HT-29 (cell line): ENCODE measurements around the gene ZNF519. TPM values are rescaled to one million over a fixed set of nuclear protein-coding genes. Genes with fewer than 3 reads are reported as not detected.
"Not testable (repeated sequence)": the region's sequence is repeated elsewhere in the genome, so short reads cannot be mapped to it uniquely, and the experiment has no call there.

Experiments used
- DNase-seq: peaks from one replicate; pipeline ENCODE4 v3.0.0-alpha.2; 2015; ENCODE audit warnings: low spot score
- total RNA-seq: library from RNA; depleted of rRNA; stranded (reverse); fragments of >200 nt; shearing (Covaris generic); gene quantifications from 2 replicates; pipeline ENCODE4 v1.2.3, GENCODE V29; 2014

ZNF519 gene
- total RNA-seq, 1 experiment from 2014 or later, result 15.6 TPM

DNA sequence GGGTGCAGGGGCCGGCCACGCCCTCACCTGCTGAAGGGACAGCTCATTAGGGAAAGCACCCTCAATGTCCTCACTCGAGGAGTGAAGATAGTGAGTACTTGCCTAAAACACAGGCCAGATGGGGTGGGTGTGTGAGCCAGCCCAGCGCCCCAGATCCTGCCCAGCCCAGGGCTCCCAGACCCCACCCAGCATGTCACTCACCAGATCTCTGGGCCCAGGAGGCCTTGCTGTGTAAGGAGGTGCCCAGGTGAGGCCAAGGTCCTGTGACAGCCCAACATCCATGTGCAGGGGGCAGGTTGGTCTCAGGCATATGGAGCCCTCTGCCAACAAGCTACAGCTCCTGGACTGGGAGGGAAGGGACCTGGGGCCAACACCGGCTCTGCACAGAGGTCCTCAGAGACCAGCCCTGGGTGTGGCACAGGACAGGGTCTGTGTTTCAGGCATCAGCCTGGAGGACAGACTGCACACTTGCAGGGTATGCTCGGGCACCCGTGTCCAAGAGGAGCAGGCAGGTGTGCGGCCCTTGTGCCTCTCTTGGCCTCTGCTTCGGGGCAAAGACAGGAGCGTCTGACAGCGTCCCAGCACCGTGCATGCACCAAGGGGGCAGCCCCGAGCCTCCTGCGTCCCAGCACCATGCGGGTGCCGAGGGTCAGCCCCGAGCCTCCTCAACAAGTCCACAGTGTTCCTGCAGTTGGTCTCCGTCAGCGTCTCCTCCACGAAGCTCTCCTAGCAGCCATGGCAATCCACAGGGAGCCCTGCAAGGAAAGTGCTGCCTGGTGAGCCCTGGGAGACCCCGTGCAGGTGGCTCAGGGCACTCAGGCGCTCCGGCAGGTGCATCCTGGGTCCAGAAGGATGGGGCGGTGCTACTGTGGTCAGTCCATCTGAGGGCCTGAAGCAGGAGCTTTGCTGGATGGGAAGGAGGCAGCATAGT lies 16.0 kb upstream of the ZNF519 start:
- not testable (repeated sequence) for DNase-seq

DNA sequence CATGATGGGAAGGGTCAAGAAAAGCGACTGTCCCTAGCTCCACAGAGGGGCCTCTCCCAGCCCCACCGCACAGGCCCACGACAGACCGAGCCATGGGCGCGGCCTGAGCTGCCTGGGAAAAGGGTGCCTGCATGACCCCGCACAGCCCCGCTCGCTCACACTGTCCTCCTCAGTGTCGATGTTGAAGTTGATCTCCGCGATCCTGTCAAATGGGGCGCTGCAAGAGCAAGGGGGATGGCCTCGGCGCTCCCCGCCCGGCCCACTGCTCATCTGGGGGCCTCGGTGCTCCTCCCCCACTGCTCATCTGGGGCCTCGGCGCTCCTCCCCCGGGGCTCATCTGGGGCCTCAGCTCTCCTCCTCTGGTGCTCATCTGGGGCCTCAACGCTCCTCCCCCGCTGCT lies 14.5 kb upstream of the ZNF519 start:
- not testable (repeated sequence) for DNase-seq

DNA sequence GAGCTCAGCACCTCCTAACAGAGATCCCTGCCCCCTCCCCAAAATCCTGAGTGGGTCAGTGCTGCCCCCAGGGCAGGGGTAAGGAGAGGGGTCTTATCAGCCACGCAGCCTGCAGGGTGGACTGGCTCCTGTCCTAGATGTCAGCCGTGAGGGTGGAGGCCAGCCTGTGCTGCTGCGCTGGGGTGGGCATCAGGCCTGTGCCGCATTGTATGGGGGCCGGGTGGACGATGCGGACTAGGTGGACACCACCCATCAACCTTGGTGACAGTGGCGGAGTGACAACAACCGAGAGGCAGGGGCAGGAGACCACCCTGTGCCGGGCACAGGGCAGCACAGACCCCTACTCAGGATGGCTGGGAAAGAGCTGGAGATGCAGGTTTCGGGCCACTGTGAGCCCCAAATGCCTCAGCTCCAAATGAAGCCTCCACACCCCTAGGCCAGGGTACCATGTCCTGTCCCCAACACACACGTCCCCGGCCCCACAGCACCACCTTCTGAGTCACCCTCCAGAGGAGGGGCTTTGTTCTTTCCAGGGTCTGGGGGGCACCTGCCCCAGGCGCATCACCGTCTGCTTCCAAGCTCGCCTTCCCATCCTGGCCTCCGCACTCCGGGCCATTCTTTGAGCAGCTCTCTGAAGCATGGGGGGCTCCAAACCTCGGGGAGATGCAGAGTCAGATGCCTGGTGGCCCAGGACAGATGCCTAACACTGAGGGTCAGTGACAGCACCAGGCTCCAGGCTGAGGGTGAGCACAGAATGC lies 13.5 kb upstream of the ZNF519 start:
- not testable (repeated sequence) for DNase-seq

DNA sequence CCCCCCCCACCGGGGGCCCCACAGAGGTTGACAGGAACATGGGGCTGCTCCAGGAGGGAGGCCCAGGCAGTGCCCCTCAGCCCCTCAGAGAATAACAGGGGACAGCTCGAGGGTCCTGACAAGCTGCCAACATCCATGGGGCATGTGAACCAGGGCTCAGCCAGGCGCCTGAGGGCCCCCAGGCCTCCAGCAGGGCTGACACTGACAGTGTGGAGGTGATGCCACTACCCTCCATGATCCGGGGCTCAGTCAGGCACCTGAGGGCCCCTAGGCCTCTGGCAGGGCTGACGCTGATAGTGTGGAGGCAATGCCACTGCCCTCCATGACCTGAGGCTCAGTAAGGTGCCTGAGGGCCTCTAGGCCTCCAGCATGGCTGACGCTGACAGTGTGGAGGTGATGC lies 12.8 kb upstream of the ZNF519 start:
- DNase-seq, result not testable (repeated sequence)

DNA sequence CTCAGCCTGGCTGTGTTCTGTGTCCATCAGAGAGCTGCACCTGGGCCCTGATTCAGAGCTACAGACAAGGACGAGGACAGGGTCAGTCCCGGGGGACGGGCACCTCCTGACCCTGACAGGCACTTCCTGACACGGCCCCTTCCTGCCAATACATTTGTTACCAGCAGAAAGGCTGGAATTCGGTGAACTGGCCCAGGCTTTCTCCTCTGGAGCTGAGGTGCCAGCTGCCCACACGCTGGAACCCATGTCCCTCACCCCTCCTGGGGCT lies 12.3 kb upstream of the ZNF519 start:
- no peak for DNase-seq

DNA sequence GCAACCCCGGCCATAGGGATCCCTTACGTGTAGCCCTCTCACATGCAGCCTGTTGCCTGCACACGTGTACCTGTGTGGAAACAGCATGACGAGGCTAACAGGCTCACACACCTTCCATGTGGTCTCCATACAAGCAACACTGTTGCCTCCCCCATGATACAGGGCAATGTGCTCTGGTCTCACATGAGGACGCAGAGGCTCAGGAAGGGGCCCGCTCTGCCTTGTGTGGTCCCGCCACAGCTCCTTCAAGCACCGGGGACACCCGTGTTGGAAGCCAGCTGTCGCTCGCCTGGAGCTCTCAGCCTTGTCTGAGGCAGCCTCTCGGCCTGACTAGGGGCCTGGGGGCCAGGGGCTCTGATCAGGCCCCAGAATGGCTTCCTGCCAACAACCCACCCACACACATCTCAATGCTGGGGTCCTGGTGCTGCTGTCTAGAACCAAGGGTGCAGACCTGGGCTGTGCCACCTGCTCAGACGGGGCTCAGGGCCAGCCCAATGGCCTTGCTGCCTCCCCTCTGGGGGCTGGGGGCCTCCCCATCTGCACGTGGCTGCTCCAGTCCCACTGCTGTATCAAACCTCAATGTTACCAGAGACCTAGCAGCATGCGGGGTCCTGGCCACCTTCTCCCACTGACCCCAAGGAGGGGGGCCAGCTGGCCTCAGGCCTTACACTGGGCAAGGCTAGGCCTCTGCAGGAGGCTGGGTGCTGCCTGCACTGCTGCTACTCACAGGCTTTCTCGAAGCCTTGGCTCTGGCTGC lies 11.8 kb upstream of the ZNF519 start:
- DNase-seq, result not testable (repeated sequence)

DNA sequence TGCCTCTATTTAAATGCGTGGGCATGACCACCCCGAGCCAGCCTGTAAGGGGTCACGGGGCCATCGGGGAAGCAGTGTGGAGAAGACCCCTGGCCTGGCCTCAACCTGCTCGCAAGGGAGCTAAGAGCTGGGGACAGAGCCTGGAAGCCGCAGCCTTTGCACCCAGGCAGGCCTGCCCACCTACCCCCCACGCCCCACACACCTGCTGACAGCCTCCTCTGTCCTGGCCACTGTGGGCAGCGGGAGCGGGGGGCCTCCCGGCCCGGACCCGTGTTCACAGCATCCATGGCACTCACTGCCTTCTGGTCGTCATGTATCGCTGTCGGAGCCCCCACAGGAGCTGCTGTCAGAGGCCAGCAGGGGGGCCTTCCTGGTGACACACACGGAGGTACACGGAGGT lies 11.2 kb upstream of the ZNF519 start:
- not testable (repeated sequence) for DNase-seq

DNA sequence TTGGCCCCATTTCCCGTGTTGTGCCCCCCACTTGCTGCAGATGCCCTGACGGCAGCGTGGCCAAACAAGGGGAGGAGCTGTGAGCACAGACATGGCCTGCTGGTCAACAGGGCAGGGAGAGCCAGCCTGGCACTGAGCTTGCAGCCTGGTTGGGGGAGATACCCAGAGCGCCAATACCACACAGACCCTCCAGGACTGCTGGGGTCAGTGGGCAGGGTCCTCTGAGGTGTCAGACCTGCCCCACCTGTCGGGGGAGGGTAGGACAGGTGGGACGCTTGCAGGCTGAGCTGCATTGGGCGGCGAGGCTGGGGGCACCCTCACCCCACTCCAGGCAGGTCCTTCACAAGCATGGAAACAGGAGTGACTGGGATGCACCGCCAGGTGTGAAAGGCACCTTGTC lies 9.9 kb upstream of the ZNF519 start:
- not testable (repeated sequence) for DNase-seq

DNA sequence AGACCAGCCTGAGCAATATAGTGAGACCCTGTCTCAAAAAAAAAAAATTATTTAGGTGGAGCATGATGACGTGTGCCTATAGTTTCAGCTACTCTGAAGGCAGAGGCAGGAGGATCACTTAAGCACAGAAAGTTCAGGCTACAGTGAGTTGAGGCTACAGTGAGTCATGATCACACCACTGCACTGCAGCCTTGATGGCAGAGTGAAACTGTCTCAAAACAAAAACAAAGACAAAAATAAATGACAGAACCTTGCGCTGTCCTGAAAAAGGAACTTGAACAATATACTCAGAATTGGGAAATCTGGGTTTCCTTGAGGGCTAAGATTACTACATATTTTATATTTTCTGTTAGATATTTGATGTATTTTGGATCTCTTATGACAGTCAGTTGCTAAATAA lies 7.3 kb upstream of the ZNF519 start:
- not testable (repeated sequence) for DNase-seq

DNA sequence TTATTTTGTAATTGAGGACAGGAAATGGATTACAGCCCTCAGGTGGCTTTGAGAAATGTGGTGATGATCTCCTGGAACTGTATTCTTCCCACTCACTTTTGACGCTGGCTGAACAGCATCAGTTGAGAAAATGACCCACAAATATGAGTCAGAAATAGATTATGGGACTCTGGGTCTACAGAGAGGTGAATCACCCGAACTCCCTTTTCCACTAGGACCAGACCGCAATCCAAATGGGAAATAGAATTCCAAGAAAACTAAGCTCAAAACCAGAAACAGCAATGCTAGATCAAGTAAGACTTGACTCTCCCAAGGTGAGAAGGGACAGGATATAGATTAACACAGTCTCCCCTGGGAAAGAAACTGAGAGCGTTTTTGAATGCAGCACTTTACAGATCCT lies 5.7 kb upstream of the ZNF519 start:
- DNase-seq, result not testable (repeated sequence)

DNA sequence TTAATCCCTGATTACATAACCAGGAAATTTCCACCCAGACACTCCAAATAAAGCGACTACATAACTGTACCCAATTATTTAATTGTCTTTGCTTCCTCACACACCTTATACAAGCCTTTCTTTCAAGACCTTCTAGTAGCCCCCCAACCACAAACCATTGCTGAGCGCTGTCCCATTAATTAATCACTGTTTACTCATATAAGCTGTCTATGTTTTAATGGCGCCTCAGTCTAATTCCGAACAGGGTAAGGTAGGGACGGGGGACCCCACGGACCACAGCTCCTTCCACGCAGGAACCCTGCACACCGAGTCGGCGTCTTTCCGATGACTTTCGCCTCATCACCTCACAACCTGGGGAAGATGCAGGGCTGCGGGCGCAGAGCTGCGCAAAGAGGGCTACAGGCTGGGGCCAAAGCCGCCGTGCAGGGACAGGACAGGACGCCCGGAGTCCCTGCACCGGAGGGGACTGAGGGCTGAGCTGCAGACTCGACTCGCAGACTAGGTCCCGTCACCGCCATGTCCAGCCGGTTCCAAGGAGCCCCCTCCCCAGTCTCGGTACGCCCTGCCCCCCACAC lies 452 bp downstream of the ZNF519 start:
- DNase-seq, result not testable (repeated sequence)

DNA sequence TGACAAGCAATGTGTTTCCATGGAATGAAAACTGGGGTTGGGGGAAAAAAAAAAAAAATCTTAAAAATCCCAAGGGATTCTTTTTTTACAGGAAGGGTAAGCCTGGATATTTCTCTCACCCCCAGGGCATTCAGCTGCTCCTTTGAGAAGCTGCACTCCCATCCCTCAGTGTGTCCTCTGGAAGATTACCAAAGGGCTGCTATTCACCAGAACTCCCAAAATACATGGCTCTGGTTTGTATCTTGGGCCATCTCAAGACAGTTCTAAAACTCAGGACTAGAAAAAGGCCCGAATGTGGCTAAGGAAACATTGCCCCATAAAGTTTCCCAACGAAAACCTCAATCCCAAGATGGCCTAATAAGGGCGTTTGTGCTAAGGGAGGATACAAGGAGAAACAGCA lies 1.4 kb downstream of the ZNF519 start:
- DNase-seq, result not testable (repeated sequence)

DNA sequence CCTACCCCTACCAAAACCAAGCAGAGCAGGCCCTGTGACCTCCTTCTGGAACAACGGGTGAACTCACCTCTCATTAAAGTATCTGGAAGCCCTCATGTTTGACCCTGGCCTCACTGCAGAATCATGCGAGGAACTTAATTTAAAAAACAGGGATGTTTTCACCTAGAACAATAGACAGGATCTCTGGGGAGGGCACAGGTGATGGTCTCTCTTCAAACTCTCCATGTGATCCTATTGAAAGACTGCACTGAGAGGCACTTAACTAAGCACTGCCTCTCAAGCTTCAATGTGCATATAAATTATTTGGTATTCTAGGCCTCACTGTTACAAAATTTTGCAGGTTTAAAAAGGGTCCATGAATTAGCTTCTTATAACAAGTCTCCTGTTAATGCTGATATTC lies 7.5 kb downstream of the ZNF519 start:
- DNase-seq, result no peak

DNA sequence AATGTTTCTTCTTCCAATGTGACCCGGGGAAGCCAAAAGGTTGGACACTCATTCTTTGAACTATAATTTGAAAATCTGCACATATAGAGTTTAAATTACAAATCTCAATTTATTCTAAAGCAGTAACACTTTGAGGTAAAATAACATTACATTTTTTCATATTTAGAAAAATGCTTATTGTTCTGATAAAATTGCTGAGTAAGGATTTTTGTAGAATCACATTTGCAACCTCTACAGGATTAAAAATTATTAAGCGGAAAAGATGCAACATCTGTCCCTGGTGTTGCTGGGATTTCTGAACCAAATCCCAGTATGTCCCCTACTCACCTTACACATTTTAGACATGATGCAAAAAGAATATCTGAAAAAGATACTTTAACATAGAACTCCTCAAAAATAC lies 10.1 kb downstream of the ZNF519 start:
- DNase-seq, result no peak

DNA sequence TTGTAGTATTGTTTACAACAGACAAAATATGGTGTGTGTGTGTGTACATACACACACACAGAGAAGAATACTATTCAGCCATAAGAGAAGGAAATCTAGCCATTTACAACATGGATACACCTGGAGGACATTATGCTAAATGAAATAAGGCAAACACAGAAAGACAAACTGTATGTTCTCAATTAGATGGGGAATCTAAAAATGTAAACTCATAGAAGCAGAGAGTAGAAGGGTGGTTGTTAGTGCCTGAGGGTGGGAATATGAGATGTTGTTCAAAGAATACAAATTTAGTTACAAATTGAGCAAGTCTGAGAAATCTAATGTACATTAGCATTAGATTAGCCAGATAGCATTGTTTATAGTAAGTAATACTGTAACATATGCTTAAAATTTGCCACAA lies 11.3 kb downstream of the ZNF519 start:
- DNase-seq, result no peak

DNA sequence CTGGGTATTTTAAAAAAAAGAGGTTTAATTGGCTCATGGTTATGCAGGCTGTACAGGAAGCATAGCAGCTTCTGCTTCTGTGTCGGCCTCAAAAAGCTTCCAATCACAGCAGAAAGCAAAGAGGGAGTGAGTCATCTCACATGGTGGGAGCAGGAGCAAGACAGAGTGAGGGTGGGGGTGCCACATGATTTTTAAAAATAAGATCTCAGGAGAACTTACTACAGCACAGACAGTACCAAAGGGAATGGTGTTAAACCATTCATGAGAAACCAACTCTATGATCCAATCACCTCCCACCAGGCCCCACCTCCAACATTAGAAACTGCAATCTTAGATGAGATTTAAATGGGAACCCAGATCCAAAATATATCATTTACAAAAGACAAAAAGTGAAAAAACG lies 14.6 kb downstream of the ZNF519 start:
- DNase-seq, result no peak

DNA sequence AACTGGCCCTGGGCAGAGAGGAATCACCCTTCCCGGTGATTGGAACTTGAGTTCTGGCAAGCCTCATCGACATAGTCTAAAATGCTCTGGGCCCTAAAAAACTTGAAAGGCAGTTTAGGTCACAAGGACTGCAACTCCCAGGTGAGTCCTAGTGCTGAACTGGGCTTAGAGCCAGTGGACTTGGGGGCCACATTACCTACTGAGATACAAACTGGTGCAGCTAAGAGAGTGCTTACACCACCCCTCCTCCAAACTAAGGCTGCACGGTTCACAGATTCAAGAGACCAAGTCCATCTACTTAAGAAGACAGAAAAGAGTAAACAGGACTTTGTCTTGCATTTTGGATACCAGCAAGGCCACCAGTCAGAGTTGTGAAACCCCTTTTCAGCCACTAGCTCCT lies 25.3 kb downstream of the ZNF519 start:
- DNase-seq, result no peak

DNA sequence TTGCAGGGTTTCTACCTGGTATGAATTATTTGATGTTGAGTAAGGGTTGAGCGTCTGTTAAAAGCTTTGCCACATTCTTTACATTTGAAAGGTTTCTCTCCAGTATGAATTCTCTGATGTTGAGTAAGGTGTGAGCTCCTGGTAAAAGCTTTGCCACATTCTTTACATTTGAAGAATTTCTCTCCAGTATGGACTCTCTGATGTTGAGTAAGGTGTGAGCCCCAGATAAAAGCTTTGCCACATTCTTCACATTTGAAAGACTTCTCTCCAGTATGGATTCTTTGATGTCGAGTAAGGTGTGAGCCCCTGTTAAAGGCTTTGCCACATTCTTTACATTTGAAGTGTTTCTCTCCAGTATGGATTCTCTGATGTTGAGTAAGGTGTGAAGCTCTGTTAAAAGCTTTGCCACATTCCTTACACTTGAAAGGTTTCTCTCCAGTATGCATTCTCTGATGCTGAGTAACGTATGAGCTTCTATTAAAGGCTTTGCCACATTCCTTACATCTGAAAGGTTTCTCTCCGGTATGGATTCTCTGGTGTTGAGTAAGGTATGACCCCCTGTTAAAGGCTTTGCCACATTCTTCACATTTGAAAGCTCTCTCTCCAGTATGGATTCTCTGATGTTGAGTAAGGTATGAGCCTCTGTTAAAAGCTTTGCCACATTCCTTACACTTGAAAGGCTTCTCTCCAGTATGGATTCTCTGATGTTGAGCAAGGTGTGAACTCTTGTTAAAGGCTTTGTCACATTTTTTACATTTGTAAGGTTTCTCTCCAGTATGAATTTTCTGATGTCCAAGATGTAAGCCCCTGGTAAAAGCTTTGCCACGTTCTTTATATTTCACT lies 27.1 kb downstream of the ZNF519 start:
- DNase-seq, result no peak

DNA sequence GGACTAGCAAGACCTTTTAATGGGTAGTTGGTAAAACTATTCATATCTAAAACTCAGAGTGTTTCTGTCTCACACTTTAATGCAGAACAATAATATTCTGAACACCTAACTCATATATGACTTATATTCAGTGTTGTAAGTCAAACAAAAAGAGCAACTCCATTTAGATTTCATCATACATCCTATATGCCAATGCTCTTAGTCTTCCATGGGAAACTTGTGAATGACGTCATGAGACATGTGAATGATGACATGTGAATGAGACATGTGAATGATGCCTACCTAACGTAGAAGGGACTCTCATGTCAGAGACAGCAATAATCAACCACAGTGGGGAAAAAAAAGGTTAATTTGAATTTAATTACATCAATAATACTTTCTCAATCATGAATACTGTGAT lies 28.0 kb downstream of the ZNF519 start:
- DNase-seq, result no peak

DNA sequence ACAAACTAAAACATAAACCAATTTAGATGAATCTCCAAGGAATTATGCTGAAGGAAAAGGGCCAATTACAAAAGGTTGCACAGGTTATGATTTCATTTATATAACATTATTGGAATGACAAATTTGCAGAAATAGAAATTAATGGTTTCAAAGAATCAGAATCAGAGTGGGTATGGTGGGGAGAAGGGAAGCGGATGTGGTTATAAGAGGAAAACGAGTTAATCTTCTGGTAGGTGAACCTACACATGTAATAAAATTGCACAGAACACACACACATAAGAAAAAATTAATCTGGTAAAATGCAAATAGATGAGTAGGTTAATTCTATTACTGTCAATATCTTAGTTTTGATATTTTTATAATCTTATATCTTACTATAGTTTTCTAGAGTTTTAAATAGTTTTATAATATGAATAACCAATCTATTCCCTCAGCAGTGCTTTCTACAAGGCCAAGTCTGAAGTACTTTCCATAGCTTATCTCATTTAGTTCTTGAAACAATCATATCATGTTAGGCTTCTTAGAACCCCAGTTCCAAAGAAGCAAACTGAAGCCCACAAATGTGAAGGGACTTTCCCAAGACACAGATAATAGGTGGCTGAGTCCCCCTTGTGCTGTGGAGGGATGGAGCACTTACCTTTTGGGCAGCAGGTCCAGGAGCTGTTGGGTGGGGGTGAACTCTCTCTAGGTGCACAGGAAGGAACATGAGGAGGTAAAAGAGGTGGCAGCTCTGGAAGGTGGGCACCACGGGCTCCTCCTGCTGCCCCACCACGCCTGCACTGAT lies 31.5 kb downstream of the ZNF519 start:
- no peak for DNase-seq
